Measurements from ENCODE around the gene RPL22. TPM values are rescaled to one million over a fixed set of nuclear protein-coding genes. Genes with fewer than 3 reads are reported as not detected.

The RPL22 gene
- polyA plus RNA-seq, 3 donors, result 62.6 to 97.2 (median 65.6) TPM

- H3K79me2 ChIP-seq (ENCODE audit: insufficient read depth, low read length), result peaks cover 50% of the 10 kb centered on the region
- peaks cover 35 to 50% of the 10 kb centered on the region in 2 donors for H3K36me3 ChIP-seq (replicated peaks in 1 of 2; ENCODE audit: control insufficient read depth in 1 of 2, insufficient read depth in 2 of 2, low read length in 2 of 2)
- Mint-ChIP-seq H3K4me1 (peaks cover 27% of the 10 kb centered on the region), H3K36me3 (peaks cover 37 to 48% of the 10 kb centered on the region in 2 donors), H3K27ac (peak overlapping the region in 3 of 7 donors; percentile 1 to 81 (median 19)), H3K9me3 (peaks cover 0 to 6% (median 4%) of the 10 kb centered on the region in 7 donors), H3K27me3 (ENCODE audit: low read depth in 3 of 3) (peaks cover 5 to 10% (median 6%) of the 10 kb centered on the region in 3 donors), H3K4me3 (peak overlapping the region in 1 of 2 donors; percentile 88)
- DNase-seq, result peak in 1 of 3 donors; percentile 35
- no peak overlapping the region for H3K9ac ChIP-seq (ENCODE audit: insufficient read depth, low read length, poor library complexity, severe bottlenecking)
- peaks cover 59% of the 10 kb centered on the region for H4K20me1 ChIP-seq (ENCODE audit: insufficient read depth, low read length)
- WGBS (ENCODE audit: insufficient coverage), result 92% methylated on average over 4 of the region's 6 CpGs
- intact Hi-C loops (cut with micrococcal nuclease), result loop anchor here in 1 of 2 donors (2.0 to 5.0 kb wide), 2 partner anchors 37 to 206 kb away; partner anchors contain the start of genes ICMT and NPHP4
- peak overlapping the region in 1 of 3 experiments; percentile 97 for H3K4me3 ChIP-seq (replicated peaks in 1 of 3; ENCODE audit: low read depth in 2 of 3, low read length in 3 of 3)
- peaks cover 20 to 30% of the 10 kb centered on the region in 2 donors for H3K4me1 ChIP-seq (ENCODE audit: control insufficient read depth in 1 of 2, insufficient read depth in 2 of 2, low read length in 2 of 2)
- TF ChIP-seq CTCF (IDR thresholded peaks at IDR 0.05), result no peak
- H3K27ac ChIP-seq (ENCODE audit: low read depth in 1 of 2, low read length in 2 of 2), result no peak overlapping the region
- peak overlapping the region; percentile 99 for H3K4me2 ChIP-seq (replicated peaks; ENCODE audit: extremely low read depth, low read length, poor library complexity, severe bottlenecking)
- no peak overlapping the region for H2AFZ ChIP-seq (ENCODE audit: insufficient read depth, low read depth, low read length, poor library complexity, severe bottlenecking)
- H3K27me3 ChIP-seq (ENCODE audit: control insufficient read depth in 2 of 2, insufficient read depth in 2 of 2, low read length in 2 of 2), result no peaks in the 10 kb centered on the region
- no peaks in the 10 kb centered on the region for H3K9me3 ChIP-seq (replicated peaks in 1 of 2; ENCODE audit: control insufficient read depth in 1 of 2, insufficient read depth in 1 of 2, low read length in 2 of 2)
Measured at GRCh38 chr1:6197746-6198427, 1.5 kb downstream of the RPL22 start.

GRCh38 chr1:6191968-6192367 lies 7.4 kb downstream of the RPL22 start:
- Mint-ChIP-seq H3K4me1 (no peaks in the 10 kb centered on the region), H3K4me3 (no peak overlapping the region), H3K9me3 (no peaks in the 10 kb centered on the region), H3K36me3 (peaks cover 66 to 98% of the 10 kb centered on the region in 2 donors), H3K27ac (no peak overlapping the region), H3K27me3 (ENCODE audit: low read depth in 3 of 3) (peaks cover 0 to 3% (median 0%) of the 10 kb centered on the region in 3 donors)
- peaks cover 86% of the 10 kb centered on the region for H4K20me1 ChIP-seq (ENCODE audit: insufficient read depth, low read length)
- no peak overlapping the region for H3K4me2 ChIP-seq (replicated peaks; ENCODE audit: extremely low read depth, low read length, poor library complexity, severe bottlenecking)
- no peak overlapping the region for H3K9ac ChIP-seq (ENCODE audit: insufficient read depth, low read length, poor library complexity, severe bottlenecking)
- TF ChIP-seq CTCF (IDR thresholded peaks at IDR 0.05), result no peak
- intact Hi-C loops (cut with micrococcal nuclease), result no loop called here
- no peaks in the 10 kb centered on the region for H3K27me3 ChIP-seq (ENCODE audit: control insufficient read depth in 2 of 2, insufficient read depth in 2 of 2, low read length in 2 of 2)
- H3K9me3 ChIP-seq (replicated peaks in 1 of 2; ENCODE audit: control insufficient read depth in 1 of 2, insufficient read depth in 1 of 2, low read length in 2 of 2), result no peaks in the 10 kb centered on the region
- H3K27ac ChIP-seq (ENCODE audit: low read depth in 1 of 2, low read length in 2 of 2), result no peak overlapping the region
- no CpG with 5 or more reads among the region's 1 CpG for WGBS (ENCODE audit: insufficient coverage)
- no peak for DNase-seq
- peaks cover 57% of the 10 kb centered on the region for H3K79me2 ChIP-seq (ENCODE audit: insufficient read depth, low read length)
- peaks cover 81 to 99% of the 10 kb centered on the region in 2 donors for H3K36me3 ChIP-seq (replicated peaks in 1 of 2; ENCODE audit: control insufficient read depth in 1 of 2, insufficient read depth in 2 of 2, low read length in 2 of 2)
- H2AFZ ChIP-seq (ENCODE audit: insufficient read depth, low read depth, low read length, poor library complexity, severe bottlenecking), result no peak overlapping the region
- H3K4me1 ChIP-seq (ENCODE audit: control insufficient read depth in 1 of 2, insufficient read depth in 2 of 2, low read length in 2 of 2), result no peaks in the 10 kb centered on the region
- no peak overlapping the region for H3K4me3 ChIP-seq (replicated peaks in 1 of 3; ENCODE audit: low read depth in 2 of 3, low read length in 3 of 3)
